GM20000 (cell line): Measurements from ENCODE around the gene FGGY.

Source experiments
- DNase-seq: peaks from one replicate; pipeline ENCODE4 v3.0.0; 2012; ENCODE audit warnings: low spot score
- TF ChIP-seq, protein P1 (sequence below): IDR thresholded peaks from 2 replicates; pipeline ENCODE4 v1.5.1; 2012; ENCODE audit warnings: mild to moderate bottlenecking, control low read depth; ENCODE audit errors: extremely low read depth, missing control alignments

The FGGY gene

DNA sequence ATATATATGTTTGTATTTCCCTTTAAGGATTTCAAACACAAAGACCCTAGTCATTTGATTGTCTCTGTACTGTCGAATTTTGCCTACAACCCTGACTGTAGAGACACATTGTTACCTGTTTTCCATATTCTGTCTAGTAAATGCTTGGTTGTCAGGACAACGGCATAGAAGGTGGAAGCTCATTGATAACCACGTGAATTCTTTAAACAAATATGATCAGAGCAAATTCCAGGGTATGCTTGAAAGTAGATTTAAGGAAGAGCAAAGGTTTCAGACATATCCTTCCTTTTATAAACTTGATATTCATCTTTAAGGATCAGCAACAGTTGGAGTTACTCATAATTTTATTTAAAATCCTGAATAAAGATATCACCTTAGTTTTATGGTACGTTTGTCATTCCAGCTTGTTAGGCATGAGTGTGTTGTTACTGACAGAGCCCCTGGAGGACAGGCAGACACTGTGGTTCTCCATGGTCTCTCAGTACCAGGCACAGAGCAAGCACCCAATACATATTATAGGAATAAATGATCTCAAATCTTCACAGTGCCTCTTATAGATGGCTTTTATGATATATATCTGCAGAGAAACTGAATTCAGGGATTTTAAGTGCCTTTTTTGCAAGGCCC is 203.2 kb downstream of the FGGY start:
- DNase-seq: no peak
- TF ChIP-seq, protein P1, sequence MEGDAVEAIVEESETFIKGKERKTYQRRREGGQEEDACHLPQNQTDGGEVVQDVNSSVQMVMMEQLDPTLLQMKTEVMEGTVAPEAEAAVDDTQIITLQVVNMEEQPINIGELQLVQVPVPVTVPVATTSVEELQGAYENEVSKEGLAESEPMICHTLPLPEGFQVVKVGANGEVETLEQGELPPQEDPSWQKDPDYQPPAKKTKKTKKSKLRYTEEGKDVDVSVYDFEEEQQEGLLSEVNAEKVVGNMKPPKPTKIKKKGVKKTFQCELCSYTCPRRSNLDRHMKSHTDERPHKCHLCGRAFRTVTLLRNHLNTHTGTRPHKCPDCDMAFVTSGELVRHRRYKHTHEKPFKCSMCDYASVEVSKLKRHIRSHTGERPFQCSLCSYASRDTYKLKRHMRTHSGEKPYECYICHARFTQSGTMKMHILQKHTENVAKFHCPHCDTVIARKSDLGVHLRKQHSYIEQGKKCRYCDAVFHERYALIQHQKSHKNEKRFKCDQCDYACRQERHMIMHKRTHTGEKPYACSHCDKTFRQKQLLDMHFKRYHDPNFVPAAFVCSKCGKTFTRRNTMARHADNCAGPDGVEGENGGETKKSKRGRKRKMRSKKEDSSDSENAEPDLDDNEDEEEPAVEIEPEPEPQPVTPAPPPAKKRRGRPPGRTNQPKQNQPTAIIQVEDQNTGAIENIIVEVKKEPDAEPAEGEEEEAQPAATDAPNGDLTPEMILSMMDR: no peak

DNA sequence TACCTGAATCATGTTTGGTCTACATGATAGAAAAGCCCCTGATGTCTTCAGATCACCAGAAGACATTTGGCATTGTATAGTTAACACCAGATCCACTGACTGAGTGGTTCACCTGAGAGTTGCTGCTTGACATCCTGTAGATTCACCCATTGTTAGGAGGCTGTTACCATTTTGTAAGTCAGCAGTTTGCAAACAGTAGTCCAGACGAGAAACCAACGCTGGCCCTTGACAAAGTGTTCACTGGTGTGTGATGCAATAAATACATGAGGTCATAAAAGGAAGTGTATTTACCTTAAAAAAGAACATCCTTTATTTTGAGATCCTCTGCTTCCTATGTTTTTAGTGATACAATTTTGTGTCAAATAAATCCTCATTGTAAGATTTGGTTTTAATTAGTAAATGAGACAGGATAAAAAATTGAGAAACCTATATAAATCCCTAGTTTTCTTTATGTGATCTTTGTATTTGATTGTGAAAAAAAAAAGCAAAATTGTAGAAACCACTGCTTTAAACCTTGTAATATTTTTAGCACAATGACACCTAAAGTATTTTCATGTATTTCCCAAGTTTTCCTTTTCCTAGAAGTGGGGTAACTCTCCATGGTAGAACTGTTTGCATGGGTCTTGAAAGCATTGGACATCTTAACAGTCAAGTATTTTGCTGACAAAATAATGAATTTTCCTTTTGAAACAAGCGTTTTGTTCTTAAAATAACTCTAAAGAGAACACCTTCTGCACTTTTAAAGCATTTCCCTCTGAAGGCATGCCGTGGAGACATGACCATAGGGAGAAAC is 204.3 kb downstream of the FGGY start:
- no peak for DNase-seq

DNA sequence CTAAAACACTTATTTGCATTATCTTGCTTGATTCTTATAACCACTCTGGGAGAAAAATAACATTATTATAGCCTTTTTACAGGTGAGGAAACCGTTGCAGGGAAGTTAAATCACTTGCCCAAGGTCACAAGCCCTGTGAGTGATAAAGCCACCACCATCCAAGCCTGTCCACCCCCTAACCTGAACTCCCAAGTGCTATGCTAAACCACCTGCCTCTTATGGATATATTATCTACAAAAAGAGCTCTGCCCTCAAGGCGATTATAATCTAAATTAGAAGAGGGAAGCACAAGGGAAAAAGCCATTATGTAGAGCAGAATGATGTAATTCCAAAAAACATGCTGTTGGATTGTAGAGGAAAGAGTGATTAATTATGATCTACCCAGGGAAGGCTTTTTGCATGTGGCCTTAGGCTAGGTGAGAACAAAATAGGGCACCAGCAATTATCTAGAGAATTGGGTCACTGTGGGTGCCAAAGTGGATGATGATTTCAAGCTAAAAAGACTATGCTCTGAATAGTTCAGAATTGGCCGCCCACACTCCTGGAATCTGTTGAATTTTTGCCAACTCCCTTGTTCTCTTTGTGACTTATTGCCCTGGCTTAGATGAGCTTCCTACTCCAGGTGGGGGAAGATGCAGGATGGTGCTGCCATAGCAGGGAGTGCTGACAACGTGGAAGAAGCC is 205.3 kb downstream of the FGGY start:
- DNase-seq: no peak
- TF ChIP-seq, protein P1: no peak

More for the DNA sequence above, 204.3 kb downstream of the FGGY start:
- TF ChIP-seq, protein P1: no peak

DNA sequence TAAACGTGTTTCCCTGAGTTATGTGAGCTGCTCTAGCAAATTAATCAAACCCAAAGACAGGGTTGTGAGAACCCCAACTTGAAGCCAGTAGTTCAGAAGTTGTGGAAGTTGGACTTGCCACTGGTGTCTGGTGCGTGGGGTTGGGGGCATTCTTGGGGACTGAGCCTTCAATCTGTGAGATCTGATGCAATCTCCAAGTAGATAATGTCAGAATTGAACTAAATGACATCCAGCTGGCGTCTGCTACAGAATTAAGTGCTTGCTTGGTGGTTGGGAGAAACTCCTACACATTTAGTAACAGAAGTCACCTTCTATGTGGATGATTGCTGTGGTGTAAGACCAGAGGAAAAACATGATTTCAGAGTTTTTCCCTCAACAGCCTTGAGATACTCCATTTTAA is 207.4 kb downstream of the FGGY start:
- no peak for DNase-seq
- TF ChIP-seq, protein P1: no peak

DNA sequence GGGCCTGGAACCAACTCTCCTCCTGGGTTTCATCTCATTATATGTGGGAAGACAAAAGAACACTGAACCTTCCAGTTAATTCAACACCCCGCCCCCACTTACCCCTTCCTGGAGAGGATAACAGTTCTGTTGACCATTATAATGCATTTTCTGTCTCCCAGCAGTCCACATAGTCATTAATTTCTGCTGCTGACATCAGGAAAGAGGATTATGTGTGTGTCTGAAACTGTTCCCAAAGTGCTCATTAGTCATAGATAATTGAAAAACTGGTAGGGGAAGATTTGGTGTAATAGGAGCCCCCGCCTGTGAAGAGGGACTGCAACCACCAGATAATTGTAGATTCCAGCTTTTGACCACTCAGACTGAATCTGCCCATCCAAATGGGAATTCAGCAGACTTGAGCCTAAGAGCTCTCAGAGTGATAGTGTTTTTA is 208.7 kb downstream of the FGGY start:
- TF ChIP-seq, protein P1: no peak
- no peak for DNase-seq

DNA sequence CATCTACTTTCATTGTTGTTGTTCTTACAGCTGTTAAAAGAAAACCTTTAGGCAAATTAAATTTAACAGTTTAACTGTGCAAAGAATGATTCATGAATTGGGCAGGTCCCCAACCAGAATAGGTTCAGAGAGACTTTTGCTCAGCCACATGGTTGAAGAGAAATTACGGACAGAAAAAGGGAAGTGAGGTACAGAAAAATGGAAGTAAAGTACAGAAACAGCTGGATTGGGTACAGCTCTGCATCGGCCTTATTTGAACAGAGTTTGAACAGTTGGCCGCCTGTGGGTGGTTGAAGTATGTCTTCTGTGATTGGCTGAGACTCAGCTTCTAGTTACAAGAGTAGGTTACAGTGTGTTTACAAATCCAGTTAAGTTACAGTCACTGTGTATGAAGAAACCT is 210.1 kb downstream of the FGGY start:
- peak; percentile 25 for DNase-seq
- TF ChIP-seq, protein P1: no peak

DNA sequence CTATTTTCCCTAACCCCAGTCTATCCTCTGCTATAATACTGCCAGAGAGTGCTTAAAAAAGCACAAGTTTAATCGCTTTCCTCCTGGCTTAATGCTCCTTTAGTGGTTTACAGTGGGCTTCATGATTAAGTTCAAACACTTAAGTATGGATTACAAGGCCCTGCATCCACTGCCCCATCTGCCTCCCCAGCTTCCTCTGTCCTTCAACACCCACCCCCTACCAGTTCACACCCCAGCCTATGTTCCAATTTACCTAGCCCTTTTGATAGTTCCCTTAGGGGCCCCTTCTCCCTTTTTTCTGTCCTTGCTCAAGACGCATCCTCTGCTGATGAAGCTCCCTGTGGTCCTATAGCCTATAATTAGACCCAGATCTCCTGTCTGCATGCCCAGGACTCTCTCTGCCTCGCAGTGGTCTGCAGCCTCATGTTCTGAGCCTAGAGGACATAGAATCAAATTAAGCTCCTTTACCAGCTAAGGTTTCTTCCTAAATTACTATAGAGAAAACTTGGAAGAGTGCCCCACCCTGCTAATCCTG is 212.5 kb downstream of the FGGY start:
- no peak for DNase-seq
- TF ChIP-seq, protein P1: no peak
